Stimulated activated effector memory CD8-positive, alpha-beta T cell treated with anti-CD3 and anti-CD28 coated beads, Interleukin-12 subunit alpha, Interleukin-12 subunit beta, amount 100 ng/mL, for 72 hours (primary cell): ENCODE results near the gene SMIM5.

ENCODE experiments used
- ATAC-seq: fragments of 150-1000 bp; cut with Tn5 transposase; 2 replicates; pipeline ENCODE4 v1.10.0; 2021
- DNase-seq, 2 donors: peaks; one replicate each; pipeline ENCODE4 v3.0.0; 2021 to 2022; ENCODE audit warnings: low spot score in 2 of 2
- H3K27ac Mint-ChIP-seq: one replicate; pipeline ENCODE4 v1.8.0; 2022; ENCODE audit warnings: mild to moderate bottlenecking, mixed read lengths
- H3K36me3 Mint-ChIP-seq: one replicate; pipeline ENCODE4 v1.8.0; 2022; ENCODE audit warnings: mild to moderate bottlenecking, mixed read lengths
- H3K4me1 Mint-ChIP-seq: one replicate; pipeline ENCODE4 v1.8.0; 2022; ENCODE audit warnings: mixed read lengths
- H3K4me3 Mint-ChIP-seq: one replicate; pipeline ENCODE4 v1.8.0; 2022; ENCODE audit warnings: mild to moderate bottlenecking, mixed read lengths
- H3K9me3 Mint-ChIP-seq: one replicate; pipeline ENCODE4 v1.8.0; 2022; ENCODE audit warnings: mixed read lengths

Gene SMIM5

DNA sequence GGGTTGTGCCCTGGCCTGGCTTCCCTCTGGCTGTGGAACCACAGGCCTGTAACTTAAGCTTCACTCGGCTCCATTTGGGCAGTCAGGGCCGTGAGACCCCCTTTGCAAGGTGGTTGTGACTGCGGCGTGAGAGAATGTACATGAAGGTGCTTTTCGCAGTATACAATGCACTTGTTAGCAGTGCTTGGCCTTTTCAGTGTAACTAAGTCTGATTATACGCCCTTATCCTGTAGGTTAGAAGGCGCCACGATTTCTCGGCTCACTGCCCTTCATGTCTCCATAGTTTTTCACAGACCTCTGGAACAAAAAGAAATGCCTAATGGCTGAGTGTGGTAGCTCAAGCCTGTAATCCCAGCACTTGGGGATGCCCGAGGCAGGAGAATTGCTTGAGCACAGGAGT lies 47.2 kb downstream of the SMIM5 start:
- DNase-seq (no peak), ATAC-seq (no peak)
- H3K4me3 Mint-ChIP-seq, result no peak overlapping the region
- H3K4me1 Mint-ChIP-seq, result peaks cover 25% of the 10 kb centered on the region
- peak overlapping the region; percentile 58 for H3K27ac Mint-ChIP-seq
- peaks cover 69% of the 10 kb centered on the region for H3K36me3 Mint-ChIP-seq
- no peaks in the 10 kb centered on the region for H3K9me3 Mint-ChIP-seq

GRCh38 chr17:75681289-75681688 lies 48.1 kb downstream of the SMIM5 start:
- Mint-ChIP-seq H3K9me3 (no peaks in the 10 kb centered on the region), H3K27ac (peak overlapping the region; percentile 58), H3K4me3 (no peak overlapping the region), H3K4me1 (peaks cover 31% of the 10 kb centered on the region), H3K36me3 (peaks cover 69% of the 10 kb centered on the region)
- ATAC-seq (no peak), DNase-seq (no peak)

DNA sequence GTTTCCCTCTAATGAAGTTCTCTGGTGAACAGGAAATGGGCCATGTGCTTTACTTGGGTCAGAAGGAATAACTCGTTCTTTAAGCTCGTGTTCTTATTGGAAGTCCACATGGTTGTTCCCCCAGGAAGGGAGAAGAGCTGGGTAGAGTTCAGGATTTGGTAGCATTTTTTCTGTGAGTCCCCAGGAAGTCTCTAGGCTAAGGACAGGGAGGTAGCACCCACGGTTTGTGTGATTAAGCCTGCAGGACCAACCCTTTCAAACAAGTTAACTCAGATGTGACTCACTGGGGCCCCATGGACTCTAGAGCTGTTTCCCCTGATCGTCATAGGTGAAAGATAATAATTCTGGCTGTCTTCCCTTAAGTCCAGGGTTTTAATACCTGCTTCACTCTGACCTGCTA lies 50.3 kb downstream of the SMIM5 start:
- Mint-ChIP-seq H3K27ac (peak overlapping the region; percentile 37), H3K4me1 (peaks cover 49% of the 10 kb centered on the region), H3K4me3 (no peak overlapping the region), H3K36me3 (peaks cover 66% of the 10 kb centered on the region), H3K9me3 (no peaks in the 10 kb centered on the region)
- ATAC-seq (peak; percentile 80), DNase-seq (no peak)

- DNase-seq (no peak), ATAC-seq (no peak)
- H3K4me1 Mint-ChIP-seq, result peaks cover 55% of the 10 kb centered on the region
- peaks cover 66% of the 10 kb centered on the region for H3K36me3 Mint-ChIP-seq
- peak overlapping the region; percentile 37 for H3K27ac Mint-ChIP-seq
- H3K9me3 Mint-ChIP-seq, result no peaks in the 10 kb centered on the region
- H3K4me3 Mint-ChIP-seq, result no peak overlapping the region
These were observed 51.0 kb downstream of the SMIM5 start for GRCh38 chr17:75684249-75684648.

GRCh38 chr17:75684924-75685323 lies 51.7 kb downstream of the SMIM5 start:
- DNase-seq (no peak), ATAC-seq (no peak)
- Mint-ChIP-seq H3K36me3 (peaks cover 66% of the 10 kb centered on the region), H3K4me1 (peaks cover 58% of the 10 kb centered on the region), H3K27ac (peak overlapping the region; percentile 37), H3K4me3 (no peak overlapping the region), H3K9me3 (no peaks in the 10 kb centered on the region)

GRCh38 chr17:75685499-75685898 lies 52.3 kb downstream of the SMIM5 start:
- Mint-ChIP-seq H3K9me3 (no peaks in the 10 kb centered on the region), H3K4me3 (no peak overlapping the region), H3K4me1 (peaks cover 59% of the 10 kb centered on the region), H3K36me3 (peaks cover 62% of the 10 kb centered on the region), H3K27ac (peak overlapping the region; percentile 37)
- DNase-seq (no peak), ATAC-seq (no peak)

GRCh38 chr17:75688209-75688825 lies 55.1 kb downstream of the SMIM5 start:
- peaks cover 58% of the 10 kb centered on the region for H3K36me3 Mint-ChIP-seq
- H3K4me3 Mint-ChIP-seq, result peak overlapping the region; percentile 2
- H3K4me1 Mint-ChIP-seq, result peaks cover 78% of the 10 kb centered on the region
- no peaks in the 10 kb centered on the region for H3K9me3 Mint-ChIP-seq
- ATAC-seq, result peak; percentile 61
- no peak for DNase-seq
- peak overlapping the region; percentile 82 for H3K27ac Mint-ChIP-seq

DNA sequence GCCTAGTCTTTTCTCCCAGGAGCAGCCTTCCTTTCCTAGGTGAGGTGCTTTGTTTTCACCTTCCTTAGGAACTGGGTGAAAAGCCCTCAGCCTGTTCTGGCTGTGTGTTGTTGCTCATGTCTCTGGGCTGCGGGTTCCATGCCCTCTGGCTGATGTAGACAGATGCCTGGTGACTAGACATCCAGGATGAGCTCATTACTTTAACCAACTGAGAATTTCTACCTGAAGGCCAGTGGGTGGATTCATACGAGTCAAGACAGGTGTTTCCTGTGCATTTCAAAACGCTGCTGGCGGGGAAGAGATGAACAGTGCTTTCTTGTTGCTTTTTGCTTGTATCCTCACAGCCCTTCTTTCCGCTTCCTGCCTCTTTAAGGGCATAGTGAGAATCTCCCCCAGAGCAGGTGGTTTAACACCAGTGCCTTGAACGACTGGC lies 56.2 kb downstream of the SMIM5 start:
- DNase-seq (no peak), ATAC-seq (peak; percentile 65)
- peak overlapping the region; percentile 82 for H3K27ac Mint-ChIP-seq
- H3K36me3 Mint-ChIP-seq, result peaks cover 67% of the 10 kb centered on the region
- peak overlapping the region; percentile 16 for H3K4me3 Mint-ChIP-seq
- peaks cover 68% of the 10 kb centered on the region for H3K4me1 Mint-ChIP-seq
- no peaks in the 10 kb centered on the region for H3K9me3 Mint-ChIP-seq
